Spleen (tissue), 11 donors: Measurements from ENCODE around the gene FOXE3. TPM values are rescaled to one million over a fixed set of nuclear protein-coding genes. Genes with fewer than 3 reads are reported as not detected.
A peak's percentile ranks its signal among the peaks of the same experiment; 100 is the strongest.

Experiments used
- DNase-seq: peaks from one replicate; pipeline ENCODE4 v3.0.0-alpha.2; 2020
- H3K27ac ChIP-seq, 8 donors: fragments of 200-600 bp; sonication (generic) in 7 of 8; 1 replicate in 4 of 8; 2 replicates in 4 of 8; pipeline versions ENCODE4 v1.5.0 to v1.8.0; 2016 to 2021; ENCODE audit warnings: inconsistent platforms in 4 of 8, mild to moderate bottlenecking in 4 of 8, moderate library complexity in 1 of 8
- H3K27me3 ChIP-seq, 7 donors: fragments of 200-600 bp; sonication (generic) in 6 of 7; replicated peaks in 1 of 7; 1 replicate in 4 of 7; 2 replicates in 3 of 7; pipeline versions ENCODE4 v1.5.0 to v1.8.0; 2016 to 2021; ENCODE audit warnings: inconsistent platforms in 3 of 7, mild to moderate bottlenecking in 1 of 7
- H3K36me3 ChIP-seq, 6 donors: fragments of 200-600 bp; sonication (generic) in 5 of 6; 1 replicate in 4 of 6; 2 replicates in 2 of 6; pipeline versions ENCODE4 v1.5.0 to v1.8.0; 2016 to 2021; ENCODE audit warnings: inconsistent platforms in 2 of 6
- H3K4me1 ChIP-seq, 6 donors: fragments of 200-600 bp; sonication (generic) in 5 of 6; 1 replicate in 3 of 6; 2 replicates in 3 of 6; pipeline versions ENCODE4 v1.5.0 to v1.8.0; 2016 to 2021; ENCODE audit warnings: inconsistent platforms in 3 of 6
- H3K4me3 ChIP-seq, 8 donors: fragments of 200-600 bp; sonication (generic) in 7 of 8; 1 replicate in 4 of 8; 2 replicates in 4 of 8; pipeline versions ENCODE4 v1.5.0 to v1.8.0; 2016 to 2021; ENCODE audit warnings: inconsistent platforms in 4 of 8, mild to moderate bottlenecking in 4 of 8, moderate library complexity in 2 of 8
- H3K9me3 ChIP-seq, 8 donors: fragments of 200-600 bp; sonication (generic) in 7 of 8; 1 replicate in 4 of 8; 2 replicates in 4 of 8; pipeline versions ENCODE4 v1.5.0 to v1.8.0; 2016 to 2021; ENCODE audit warnings: inconsistent platforms in 4 of 8
- CTCF ChIP-seq, 11 experiments: fragments of 200-600 bp in 7 of 11; fragments of 450-650 bp in 4 of 11; sonication (generic) in 4 of 11; IDR thresholded peaks in 8 of 11; conservative IDR thresholded peaks in 3 of 11; 1 replicate in 7 of 11; 2 replicates in 4 of 11; pipeline versions ENCODE4 v1.4.0 to v1.8.0; 2016 to 2021; ENCODE audit warnings: antibody characterized with exemption in 11 of 11, inconsistent platforms in 4 of 11, mild to moderate bottlenecking in 1 of 11
- POLR2A ChIP-seq, 3 donors: fragments of 450-650 bp; IDR thresholded peaks; one replicate each; pipeline ENCODE4 v1.5.1; 2017; ENCODE audit warnings: antibody characterized with exemption in 3 of 3, mild to moderate bottlenecking in 1 of 3
- POLR2AphosphoS5 ChIP-seq, 3 donors: sonication (generic); formaldehyde crosslinking; IDR thresholded peaks; one replicate each; pipeline ENCODE4 v1.5.1; 2017; ENCODE audit warnings: antibody characterized with exemption in 3 of 3
- WGBS, 5 donors: extraction: QIAGEN DNeasy Blood & Tissue Kit in 3 of 5; methylation state at CpG; one replicate each; pipeline versions ENCODE4 v1.1.5 to v1.1.7; 2013 to 2018; 5-methylcytosine and 5-hydroxymethylcytosine counted together
- intact Hi-C: fragments of 100-400 bp; cut with DNase I; formaldehyde crosslinking; loops from one replicate; pipeline ENCODE4 v1.15.0; 2023; ENCODE audit warnings: low total_unique reads
- polyA plus RNA-seq, 3 donors: library from polyadenylated mRNA; stranded (reverse); fragments of 200-250 nt; gene quantifications; one replicate each; pipeline ENCODE4 v1.2.1, GENCODE V29; 2013
- total RNA-seq, 7 donors: library from RNA; depleted of rRNA in 3 of 7; stranded (reverse); fragments of >200 nt in 3 of 7; fragmentation: NEBNext Ultra II Directional in 4 of 7; extraction: Animal tissue kit (Norgen Biotek cat#: 25700) in 4 of 7; gene quantifications; one replicate each; pipeline versions ENCODE4 v1.1.0 to v1.2.1, GENCODE V29; 2016 to 2021
- donor health status: healthy with polysubstance abuse.
- donor health status: DM: no; HTN: no; CAD: no; lungs with moderate emphysema.
- donor health status: DM: no; HTN: no; CAD: no.
- donor health status: Bipolar disorder and iron deficiency.
- donor health status: healthy.
- donor health status: DM: no; HTN: no; CAD: no.
- donor health status: DM: yes; HTN: yes; CAD: no.

Gene FOXE3
- total and polyA plus RNA-seq, 10 donors: not detected

DNA sequence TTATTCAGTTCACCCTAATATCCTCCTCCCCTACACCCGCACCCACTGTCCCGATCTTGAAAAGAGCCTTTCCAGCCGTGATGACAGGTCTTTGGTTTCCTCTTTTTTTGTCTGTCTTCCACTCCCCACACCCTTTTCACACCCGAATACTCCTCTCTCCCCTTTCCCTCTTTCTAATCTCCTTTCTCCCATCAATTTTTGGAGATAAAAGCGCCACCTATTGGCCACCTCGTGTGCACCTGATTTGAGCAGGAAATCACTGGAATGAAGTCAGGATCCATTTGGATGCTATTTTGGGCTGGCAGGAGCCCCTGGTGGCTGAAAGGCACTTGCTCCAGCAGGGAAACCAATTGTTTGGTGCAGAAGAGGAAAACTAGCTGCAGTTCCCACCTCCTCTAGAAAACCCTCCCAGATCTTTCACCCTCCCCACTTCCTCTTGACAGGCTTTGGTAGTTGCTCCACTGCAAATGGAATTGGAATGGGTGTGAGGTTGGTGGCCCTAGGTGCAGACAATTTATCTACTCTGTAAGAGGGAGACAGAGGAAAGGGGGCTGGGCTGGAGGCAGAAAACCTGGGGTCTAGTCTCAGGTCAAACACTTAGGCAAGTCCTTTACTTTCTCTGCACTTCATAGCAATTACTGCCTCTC is 8.4 kb downstream of the FOXE3 start:
- peaks cover 0 to 3% (median 0%) of the 10 kb centered on the region in 6 donors for H3K4me1 ChIP-seq
- no peak for DNase-seq
- no peak overlapping the region for H3K27ac ChIP-seq
- no peak overlapping the region for H3K4me3 ChIP-seq
- peak in 8 of 11 experiments; percentile 16 to 63 (median 52) for TF ChIP-seq CTCF (IDR thresholded peaks at IDR 0.05 in 8 of 11, conservative IDR thresholded peaks at IDR 0.05 in 3 of 11)
- no peak for TF ChIP-seq POLR2A (IDR thresholded peaks at IDR 0.05)
- intact Hi-C loops: loop anchor here (10.0 kb wide), 1 partner anchor 230 kb away; the partner anchor contains the start of gene PDZK1IP1
- H3K27me3 ChIP-seq: peaks cover 0 to 65% (median 0%) of the 10 kb centered on the region in 7 donors
- H3K9me3 ChIP-seq: no peaks in the 10 kb centered on the region
- WGBS, 5 donors: 7 to 12% (median 12%) methylated on average over 6 of the region's 6 CpGs
- no peaks in the 10 kb centered on the region for H3K36me3 ChIP-seq

DNA sequence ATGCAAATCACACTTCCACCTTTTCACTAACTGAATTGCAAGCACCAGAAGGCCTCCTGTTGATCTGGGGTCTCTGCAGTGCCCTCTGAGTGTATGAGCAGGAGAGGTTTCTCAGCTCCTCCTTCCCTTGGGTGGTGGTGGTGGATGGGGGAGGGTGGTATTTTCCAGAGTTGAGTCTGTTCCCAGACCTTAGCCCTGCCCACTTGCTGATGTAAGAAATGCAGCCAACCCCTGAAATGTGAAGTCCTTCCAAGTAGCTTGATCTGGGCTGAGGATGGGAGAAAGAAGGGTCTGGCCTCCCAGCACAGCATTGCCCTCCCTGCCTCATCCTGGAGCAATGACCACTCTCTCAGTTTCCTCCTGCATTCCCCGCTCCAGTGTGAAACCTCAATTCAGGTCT is 15.4 kb downstream of the FOXE3 start:
- H3K4me1 ChIP-seq: peaks cover 26 to 53% (median 45%) of the 10 kb centered on the region in 6 donors
- TF ChIP-seq POLR2AphosphoS5 (IDR thresholded peaks at IDR 0.05) (no peak), CTCF (IDR thresholded peaks at IDR 0.05 in 8 of 11, conservative IDR thresholded peaks at IDR 0.05 in 3 of 11) (no peak), POLR2A (IDR thresholded peaks at IDR 0.05) (no peak)
- peak; percentile 24 for DNase-seq
- peaks cover 0 to 10% (median 0%) of the 10 kb centered on the region in 6 donors for H3K36me3 ChIP-seq
- H3K9me3 ChIP-seq: no peaks in the 10 kb centered on the region
- peak overlapping the region in 1 of 8 donors; percentile 6 for H3K27ac ChIP-seq
- H3K4me3 ChIP-seq: no peak overlapping the region
- intact Hi-C loops: no loop called here
- peaks cover 3 to 90% (median 62%) of the 10 kb centered on the region in 7 donors for H3K27me3 ChIP-seq
- WGBS, 5 donors: 76 to 100% (median 89%) methylated on average over 1 of the region's 1 CpG

- peak; percentile 51 for DNase-seq
- peak overlapping the region in 1 of 8 donors; percentile 6 for H3K27ac ChIP-seq
- peak overlapping the region in 2 of 8 donors; percentile 6 to 47 for H3K4me3 ChIP-seq
- peak in 10 of 11 experiments; percentile 4 to 78 (median 54) for TF ChIP-seq CTCF (IDR thresholded peaks at IDR 0.05 in 8 of 11, conservative IDR thresholded peaks at IDR 0.05 in 3 of 11)
- TF ChIP-seq POLR2A (IDR thresholded peaks at IDR 0.05): no peak
- no peak for TF ChIP-seq POLR2AphosphoS5 (IDR thresholded peaks at IDR 0.05)
- no peaks in the 10 kb centered on the region for H3K9me3 ChIP-seq
- H3K36me3 ChIP-seq: peaks cover 0 to 10% (median 0%) of the 10 kb centered on the region in 6 donors
- WGBS, 5 donors: 13 to 36% (median 15%) methylated on average over 22 to 32 of the region's 32 CpGs
- intact Hi-C loops: no loop called here
- peaks cover 3 to 97% (median 68%) of the 10 kb centered on the region in 7 donors for H3K27me3 ChIP-seq
- peaks cover 27 to 61% (median 53%) of the 10 kb centered on the region in 6 donors for H3K4me1 ChIP-seq
Observed at GRCh38 chr1:47432071-47433036, 16.3 kb downstream of the FOXE3 start.
